Erythroblast (primary cell): ENCODE results near the gene PRKCI.

Source experiments
- GATA1 ChIP-seq: IDR thresholded peaks from 2 replicates; pipeline ENCODE4 v1.6.1; 2011; ENCODE audit warnings: low read depth, mild to moderate bottlenecking, control low read depth, low read length, moderate library complexity
- POLR2A ChIP-seq: IDR thresholded peaks from 2 replicates; pipeline ENCODE4 v1.6.1; 2011; ENCODE audit warnings: mild to moderate bottlenecking, low read length

GRCh38 chr3:170330366-170330765 is 108.1 kb downstream of the PRKCI start:
- TF ChIP-seq POLR2A (no peak), GATA1 (no peak)
